Duodenal mucosa (tissue), 2 donors: Measurements from ENCODE around the gene DCTN3.
"Not testable (repeated sequence)": the region's sequence is repeated elsewhere in the genome, so short reads cannot be mapped to it uniquely, and the experiment has no call there.

Experiments
- H3K27ac ChIP-seq: one replicate; pipeline ENCODE4 v1.7.0; 2013; ENCODE audit warnings: low read depth, low read length
- H3K27me3 ChIP-seq, 2 donors: one replicate each; pipeline ENCODE4 v1.7.0; 2013; ENCODE audit warnings: low read length in 2 of 2, control low read depth in 1 of 2; ENCODE audit not compliant: insufficient read depth in 2 of 2, control insufficient read depth in 1 of 2
- H3K36me3 ChIP-seq, 2 donors: one replicate each; pipeline ENCODE4 v1.7.0; 2013; ENCODE audit warnings: low read length in 2 of 2, control low read depth in 1 of 2; ENCODE audit not compliant: insufficient read depth in 2 of 2, control insufficient read depth in 1 of 2
- H3K4me1 ChIP-seq, 2 donors: one replicate each; pipeline ENCODE4 v1.7.0; 2013; ENCODE audit warnings: low read length in 2 of 2, control low read depth in 1 of 2; ENCODE audit not compliant: insufficient read depth in 2 of 2, control insufficient read depth in 1 of 2
- H3K4me3 ChIP-seq, 2 donors: one replicate each; pipeline ENCODE4 v1.7.0; 2013; ENCODE audit warnings: low read length in 2 of 2, low read depth in 1 of 2
- H3K9ac ChIP-seq, 2 donors: one replicate each; pipeline ENCODE4 v1.7.0; 2013; ENCODE audit warnings: low read length in 2 of 2, low read depth in 1 of 2
- H3K9me3 ChIP-seq, 2 donors: one replicate each; pipeline ENCODE4 v1.7.0; 2013; ENCODE audit warnings: low read length in 2 of 2, control low read depth in 1 of 2; ENCODE audit not compliant: control insufficient read depth in 1 of 2

The DCTN3 gene

GRCh38 chr9:34647084-34647403 is 26.7 kb upstream of the DCTN3 start:
- Histone ChIP-seq H3K4me1 (peaks cover 39 to 49% of the 10 kb centered on the region in 2 donors), H3K27ac (peak overlapping the region; percentile 88)

GRCh38 chr9:34646211-34647083 is 26.2 kb upstream of the DCTN3 start, which contains the start of gene GALT:
TSS of gene GALT (plus strand) at chr9:34646675. CDS start at chr9:34646705, 30 bp downstream.
- H3K4me3 ChIP-seq, result peak within 1 kb of the TSS; percentile 97 to 99
- peak within 1 kb of the TSS; percentile 88 for H3K27ac ChIP-seq
- H3K9ac ChIP-seq, result peak within 1 kb of the TSS; percentile 95 to 100
- H3K27me3 ChIP-seq, result no peaks in the 10 kb centered on the region
- peaks cover 33 to 45% of the 10 kb centered on the region in 2 donors for H3K4me1 ChIP-seq
- peaks cover 17 to 28% of the 10 kb centered on the region in 2 donors for H3K36me3 ChIP-seq
- no peaks in the 10 kb centered on the region for H3K9me3 ChIP-seq

More at GRCh38 chr9:34647084-34647403, 26.7 kb upstream of the DCTN3 start:
- Histone ChIP-seq H3K9me3 (no peaks in the 10 kb centered on the region), H3K36me3 (peaks cover 17 to 28% of the 10 kb centered on the region in 2 donors), H3K4me3 (peak overlapping the region; percentile 97 to 99), H3K27me3 (no peaks in the 10 kb centered on the region), H3K9ac (peak overlapping the region; percentile 95 to 100)

- Histone ChIP-seq H3K4me1 (peaks cover 29 to 40% of the 10 kb centered on the region in 2 donors), H3K27ac (no peak overlapping the region), H3K4me3 (peak overlapping the region in 1 of 2 donors; percentile 29), H3K9me3 (no peaks in the 10 kb centered on the region), H3K36me3 (peaks cover 17 to 19% of the 10 kb centered on the region in 2 donors), H3K27me3 (no peaks in the 10 kb centered on the region), H3K9ac (no peak overlapping the region)
Observed at GRCh38 chr9:34644766-34645314, 24.5 kb upstream of the DCTN3 start.

DNA sequence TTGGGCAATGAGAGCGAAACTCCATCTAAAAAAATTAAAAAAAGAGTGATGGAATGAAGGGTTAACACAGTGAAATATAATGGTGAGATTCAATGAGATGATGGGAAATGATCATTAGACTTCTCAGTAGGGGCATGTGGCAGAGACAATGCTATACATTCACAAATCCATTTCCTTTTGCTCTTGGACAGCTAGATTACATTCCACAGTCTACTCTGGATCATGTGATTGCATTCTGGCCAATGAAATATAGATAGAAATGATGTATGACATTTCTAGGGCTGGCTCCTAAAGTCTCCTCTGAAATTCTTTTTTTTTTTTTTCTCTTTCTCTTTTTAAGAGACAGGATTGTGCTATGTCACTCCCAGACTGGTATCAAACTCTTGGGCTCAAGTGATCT is 22.4 kb upstream of the DCTN3 start:
- Histone ChIP-seq H3K4me3 (no peak overlapping the region), H3K36me3 (no peaks in the 10 kb centered on the region), H3K27ac (no peak overlapping the region), H3K9ac (no peak overlapping the region), H3K9me3 (no peaks in the 10 kb centered on the region), H3K4me1 (peaks cover 29 to 40% of the 10 kb centered on the region in 2 donors), H3K27me3 (no peaks in the 10 kb centered on the region)

- not testable (repeated sequence) for H3K9ac ChIP-seq, H3K4me3 ChIP-seq, H3K9me3 ChIP-seq, H3K27me3 ChIP-seq, H3K27ac ChIP-seq
- peaks cover 18 to 31% of the 10 kb centered on the region in 2 donors for H3K4me1 ChIP-seq
- peaks cover 4 to 15% of the 10 kb centered on the region in 2 donors for H3K36me3 ChIP-seq
Observed at GRCh38 chr9:34639322-34639721, 19.0 kb upstream of the DCTN3 start.

- no peaks in the 10 kb centered on the region for H3K27me3 ChIP-seq
- H3K9ac ChIP-seq, result peak overlapping the region; percentile 89 to 94
- peak overlapping the region; percentile 76 to 90 for H3K4me3 ChIP-seq
- peaks cover 21 to 31% of the 10 kb centered on the region in 2 donors for H3K4me1 ChIP-seq
- H3K27ac ChIP-seq, result peak overlapping the region; percentile 72
- H3K9me3 ChIP-seq, result no peaks in the 10 kb centered on the region
- peaks cover 4 to 15% of the 10 kb centered on the region in 2 donors for H3K36me3 ChIP-seq
Observed at GRCh38 chr9:34638138-34638445, 17.8 kb upstream of the DCTN3 start.

GRCh38 chr9:34637356-34638137 is 17.3 kb upstream of the DCTN3 start, which contains the start of gene SIGMAR1:
TSS of gene SIGMAR1 (minus strand) at chr9:34637787. CDS start at chr9:34637697, 90 bp downstream.
- peak within 1 kb of the TSS; percentile 72 for H3K27ac ChIP-seq
- H3K27me3 ChIP-seq, result no peaks in the 10 kb centered on the region
- H3K4me3 ChIP-seq, result peak within 1 kb of the TSS; percentile 76 to 90
- H3K4me1 ChIP-seq, result peaks cover 21 to 31% of the 10 kb centered on the region in 2 donors
- H3K9me3 ChIP-seq, result no peaks in the 10 kb centered on the region
- peak within 1 kb of the TSS; percentile 89 to 94 for H3K9ac ChIP-seq
- H3K36me3 ChIP-seq, result peaks cover 4 to 15% of the 10 kb centered on the region in 2 donors

DNA sequence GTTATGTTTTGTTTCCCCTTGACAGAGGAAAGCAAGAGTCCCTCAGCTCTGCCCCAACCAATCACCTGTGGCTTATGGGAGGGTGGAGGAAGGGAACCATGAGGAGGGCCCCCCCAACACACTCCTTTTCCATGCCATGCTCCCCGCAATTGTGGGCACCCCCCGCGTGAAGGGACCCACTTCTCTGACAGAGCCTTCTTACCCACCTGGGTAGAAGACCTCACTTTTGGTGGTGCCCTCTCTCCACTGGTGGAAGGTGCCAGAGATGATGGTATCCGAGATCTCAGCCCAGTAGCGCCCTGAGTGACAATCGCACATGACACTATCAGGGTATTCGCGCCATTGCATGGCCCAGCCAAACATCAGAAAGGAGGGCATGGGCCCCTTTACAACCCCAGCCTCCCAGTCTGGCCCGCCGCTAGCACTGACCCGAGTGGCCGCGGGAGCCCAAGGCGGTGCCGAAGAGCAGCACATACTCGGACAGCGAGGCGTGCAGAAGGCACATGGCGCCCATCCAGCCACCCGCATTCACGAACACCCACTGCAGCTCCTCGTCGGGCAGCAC is 16.6 kb upstream of the DCTN3 start:
- peak overlapping the region; percentile 76 to 90 for H3K4me3 ChIP-seq
- no peaks in the 10 kb centered on the region for H3K9me3 ChIP-seq
- peak overlapping the region; percentile 89 to 94 for H3K9ac ChIP-seq
- peaks cover 21 to 31% of the 10 kb centered on the region in 2 donors for H3K4me1 ChIP-seq
- H3K27ac ChIP-seq, result peak overlapping the region; percentile 72
- no peaks in the 10 kb centered on the region for H3K27me3 ChIP-seq
- H3K36me3 ChIP-seq, result peaks cover 4 to 15% of the 10 kb centered on the region in 2 donors

DNA sequence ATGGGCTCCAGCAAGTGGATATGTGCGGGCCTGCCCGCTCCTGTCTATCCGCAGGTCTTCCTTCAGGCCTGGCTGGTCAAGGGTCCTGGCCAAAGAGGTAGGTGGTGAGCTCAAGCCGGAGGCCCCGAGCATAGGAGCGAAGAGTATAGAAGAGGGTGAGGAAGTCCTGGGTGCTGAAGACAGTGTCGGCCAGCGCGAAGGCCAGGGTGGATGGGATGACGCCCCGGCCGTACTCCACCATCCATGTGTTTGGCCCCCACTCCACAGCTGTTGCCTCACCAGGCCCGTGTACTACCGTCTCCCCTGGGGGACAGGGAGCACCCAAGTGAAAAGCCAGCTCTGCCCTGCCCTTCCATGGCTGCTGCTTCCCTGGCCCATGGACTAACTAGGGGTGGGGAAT is 15.3 kb upstream of the DCTN3 start:
- Histone ChIP-seq H3K4me3 (no peak overlapping the region), H3K27ac (no peak overlapping the region), H3K36me3 (peaks cover 4 to 15% of the 10 kb centered on the region in 2 donors), H3K4me1 (peaks cover 26 to 32% of the 10 kb centered on the region in 2 donors), H3K9ac (peak overlapping the region in 1 of 2 donors; percentile 10), H3K9me3 (no peaks in the 10 kb centered on the region), H3K27me3 (peaks cover 0 to 3% of the 10 kb centered on the region in 2 donors)
